GM10266 (cell line): ENCODE results near the gene RABGAP1L.

Experiments
- DNase-seq: peaks from one replicate; pipeline ENCODE4 v3.0.0; 2012; ENCODE audit errors: extremely low spot score
- CTCF ChIP-seq: IDR thresholded peaks from 2 replicates; pipeline ENCODE4 v1.5.1; 2012; ENCODE audit warnings: mild to moderate bottlenecking, low read depth; ENCODE audit not compliant: control insufficient read depth, insufficient read depth; ENCODE audit errors: missing control alignments

The RABGAP1L gene

GRCh38 chr1:174916846-174917245 is 757.5 kb downstream of the RABGAP1L start:
- TF ChIP-seq CTCF = no peak

GRCh38 chr1:174920093-174920492 is 760.8 kb downstream of the RABGAP1L start:
- DNase-seq = no peak
- no peak for TF ChIP-seq CTCF

More at GRCh38 chr1:174916846-174917245, 757.5 kb downstream of the RABGAP1L start:
- no peak for DNase-seq

GRCh38 chr1:174922121-174922520 is 762.8 kb downstream of the RABGAP1L start:
- TF ChIP-seq CTCF = no peak
- DNase-seq = no peak

- no peak for DNase-seq
Observed at GRCh38 chr1:174923820-174924219, 764.5 kb downstream of the RABGAP1L start.

GRCh38 chr1:174928541-174928940 is 769.2 kb downstream of the RABGAP1L start:
- no peak for DNase-seq
- TF ChIP-seq CTCF = no peak

More at GRCh38 chr1:174923820-174924219, 764.5 kb downstream of the RABGAP1L start:
- TF ChIP-seq CTCF = no peak

GRCh38 chr1:174931214-174931613 is 771.9 kb downstream of the RABGAP1L start:
- DNase-seq = no peak
- TF ChIP-seq CTCF = no peak

- DNase-seq = no peak
- TF ChIP-seq CTCF = no peak
Observed at GRCh38 chr1:174932587-174932986, 773.3 kb downstream of the RABGAP1L start.
